HG03175 (cell line): Measurements from ENCODE around the gene ACER3.
"Not testable (repeated sequence)": the region's sequence is repeated elsewhere in the genome, so short reads cannot be mapped to it uniquely, and the experiment has no call there.

Experiments
- ATAC-seq: cut with Tn5 transposase; IDR thresholded peaks from one replicate; pipeline ENCODE4 v1.9.1; 2021; ENCODE audit warnings: mild to moderate bottlenecking, moderate library complexity; ENCODE audit not compliant: unreplicated experiment

Gene ACER3

DNA sequence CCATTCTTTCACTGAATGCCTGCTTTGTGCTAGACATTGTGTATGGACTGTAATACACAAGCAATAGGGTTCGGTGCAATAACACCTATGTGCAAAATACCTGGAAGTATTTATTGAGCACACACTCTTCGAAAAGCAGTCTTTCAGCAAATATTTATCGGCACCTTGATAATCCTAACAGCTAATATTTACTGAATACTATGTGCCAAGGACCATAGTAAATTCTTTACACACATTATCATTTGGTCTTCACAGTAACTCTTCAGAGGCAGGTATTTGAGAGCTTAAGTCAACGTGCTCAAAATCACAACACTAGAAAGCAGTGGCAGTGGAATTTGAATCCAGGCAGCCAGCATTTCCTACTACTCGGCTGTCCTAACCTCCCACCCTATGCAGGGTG, 175.7 kb downstream of the ACER3 start:
- ATAC-seq, result no peak

DNA sequence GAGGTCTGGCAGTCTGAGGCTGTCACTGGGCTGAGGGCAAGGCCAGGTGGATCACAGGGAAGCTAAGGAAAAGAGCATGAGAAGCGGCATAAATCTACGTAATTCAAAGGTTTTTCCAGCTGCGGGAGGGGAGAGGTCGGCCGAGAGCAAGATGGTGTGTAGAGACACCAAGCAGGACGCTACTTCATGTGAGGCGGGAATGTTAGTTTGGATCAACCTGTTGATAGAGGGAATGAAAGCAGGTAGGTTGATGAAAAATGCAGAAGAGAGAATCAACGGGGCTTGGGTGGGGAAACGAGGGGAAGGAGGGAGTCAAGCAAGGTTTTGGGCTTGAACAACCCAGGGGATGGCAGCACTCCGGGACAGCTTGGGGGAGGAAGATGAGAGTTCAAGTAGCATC, 176.3 kb downstream of the ACER3 start:
- no peak for ATAC-seq

DNA sequence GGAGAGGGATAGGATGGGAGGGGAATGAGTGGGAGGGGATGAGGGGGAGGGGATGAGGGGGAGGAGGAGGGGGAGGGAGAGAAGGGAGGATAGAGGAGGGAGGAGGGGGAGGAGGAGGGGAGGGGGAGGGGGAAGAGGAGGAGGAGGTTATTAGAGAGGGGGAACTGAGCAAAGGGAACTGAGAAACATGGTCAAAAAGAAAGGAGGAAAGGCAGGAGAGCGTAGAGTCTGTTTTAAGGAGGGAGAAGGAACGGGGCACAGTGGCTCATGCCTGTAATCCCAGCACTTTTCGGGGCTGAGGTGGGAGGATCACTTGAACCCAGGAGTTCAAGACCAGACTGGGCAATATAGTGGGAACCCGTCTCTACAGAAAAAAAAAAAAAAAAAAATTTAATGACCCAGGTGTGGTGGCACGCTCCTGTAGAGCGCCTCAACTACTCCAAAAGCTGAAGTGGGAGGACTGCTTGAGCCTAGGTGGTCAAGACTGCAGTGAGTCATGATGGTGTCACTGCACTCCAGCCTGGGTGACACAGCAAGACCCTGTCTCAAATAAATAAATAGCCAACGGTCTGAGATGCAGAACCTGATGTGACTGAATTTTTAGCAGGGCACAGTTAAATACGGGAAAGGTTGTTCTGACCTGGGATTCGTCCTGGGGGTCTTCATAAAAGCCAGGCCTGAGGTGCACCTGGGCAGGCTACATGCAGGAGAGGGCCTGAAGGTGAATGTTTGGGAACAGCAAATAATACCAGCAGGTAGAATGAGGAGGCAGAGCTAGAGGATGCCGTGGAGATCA, 177.5 kb downstream of the ACER3 start:
- ATAC-seq, result no peak

DNA sequence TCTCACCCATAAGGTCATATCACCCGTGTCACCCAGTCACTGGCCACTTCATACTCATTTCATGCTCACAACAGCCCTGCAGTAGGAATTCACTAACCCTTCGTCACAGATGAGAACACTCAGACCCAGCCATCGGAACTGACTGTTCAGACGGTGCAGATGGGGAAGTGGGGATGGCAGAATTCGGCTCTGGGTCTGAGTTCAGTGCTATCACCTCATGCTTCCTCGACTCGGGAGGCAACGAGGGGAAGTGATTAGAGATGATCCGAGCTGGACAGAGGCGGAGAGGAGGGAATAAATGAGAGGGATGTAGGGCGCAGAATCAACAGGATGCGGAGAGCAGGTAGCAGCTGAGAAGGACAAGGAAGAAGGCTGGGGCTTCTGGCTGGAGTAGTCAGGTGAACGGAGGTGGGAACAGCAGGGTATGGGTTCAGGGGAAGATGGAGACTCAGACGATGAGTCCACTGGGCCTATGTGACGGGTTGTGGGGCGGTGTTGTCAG, 178.2 kb downstream of the ACER3 start:
- no peak for ATAC-seq

DNA sequence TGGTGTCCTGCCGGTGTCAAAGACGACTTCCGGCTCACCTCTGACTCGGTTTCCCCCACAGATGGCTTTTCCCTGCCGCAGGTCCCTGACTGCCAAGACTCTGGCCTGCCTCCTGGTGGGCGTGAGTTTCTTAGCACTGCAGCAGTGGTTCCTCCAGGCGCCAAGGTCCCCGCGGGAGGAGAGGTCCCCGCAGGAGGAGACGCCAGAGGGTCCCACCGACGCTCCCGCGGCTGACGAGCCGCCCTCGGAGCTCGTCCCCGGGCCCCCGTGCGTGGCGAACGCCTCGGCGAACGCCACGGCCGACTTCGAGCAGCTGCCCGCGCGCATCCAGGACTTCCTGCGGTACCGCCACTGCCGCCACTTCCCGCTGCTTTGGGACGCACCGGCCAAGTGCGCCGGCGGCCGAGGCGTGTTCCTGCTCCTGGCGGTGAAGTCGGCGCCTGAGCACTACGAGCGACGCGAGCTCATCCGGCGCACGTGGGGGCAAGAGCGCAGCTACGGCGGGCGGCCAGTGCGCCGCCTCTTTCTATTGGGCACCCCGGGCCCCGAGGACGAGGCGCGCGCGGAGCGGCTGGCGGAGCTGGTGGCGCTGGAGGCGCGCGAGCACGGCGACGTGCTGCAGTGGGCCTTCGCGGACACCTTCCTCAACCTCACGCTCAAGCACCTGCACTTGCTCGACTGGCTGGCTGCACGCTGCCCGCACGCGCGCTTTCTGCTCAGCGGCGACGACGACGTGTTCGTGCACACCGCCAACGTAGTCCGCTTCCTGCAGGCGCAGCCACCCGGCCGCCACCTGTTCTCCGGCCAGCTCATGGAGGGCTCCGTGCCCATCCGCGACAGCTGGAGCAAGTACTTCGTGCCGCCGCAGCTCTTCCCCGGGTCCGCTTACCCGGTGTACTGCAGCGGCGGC, 179.0 kb downstream of the ACER3 start:
- no peak for ATAC-seq

DNA sequence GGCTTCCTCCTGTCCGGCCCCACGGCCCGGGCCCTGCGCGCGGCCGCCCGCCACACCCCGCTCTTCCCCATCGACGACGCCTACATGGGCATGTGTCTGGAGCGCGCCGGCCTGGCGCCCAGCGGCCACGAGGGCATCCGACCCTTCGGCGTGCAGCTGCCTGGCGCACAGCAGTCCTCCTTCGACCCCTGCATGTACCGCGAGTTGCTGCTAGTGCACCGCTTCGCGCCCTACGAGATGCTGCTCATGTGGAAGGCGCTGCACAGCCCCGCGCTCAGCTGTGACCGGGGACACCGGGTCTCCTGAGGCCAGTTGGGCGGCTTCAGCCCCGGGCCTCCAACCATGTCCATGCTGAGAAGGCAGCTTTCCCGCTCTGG, 179.7 kb downstream of the ACER3 start:
- ATAC-seq, result no peak

DNA sequence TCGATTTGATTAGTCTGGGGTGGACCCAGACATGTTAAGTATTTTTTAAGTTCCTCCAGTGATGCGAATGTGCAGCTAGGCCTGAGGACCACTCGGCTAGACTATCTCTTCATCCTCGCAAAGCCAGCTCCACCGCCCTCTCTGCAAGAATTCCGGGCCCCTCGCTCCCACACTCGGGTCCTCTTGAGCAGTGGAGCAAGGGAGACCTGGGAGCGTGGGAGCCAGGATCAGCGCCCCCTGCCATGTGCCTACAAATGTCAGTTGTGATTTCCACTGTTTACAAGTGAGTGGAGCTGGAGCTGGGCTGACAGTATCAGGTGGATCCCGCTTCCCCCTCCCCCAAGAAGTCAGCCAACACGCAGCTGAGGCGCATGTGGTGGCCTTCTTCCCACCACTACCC, 180.2 kb downstream of the ACER3 start:
- no peak for ATAC-seq

DNA sequence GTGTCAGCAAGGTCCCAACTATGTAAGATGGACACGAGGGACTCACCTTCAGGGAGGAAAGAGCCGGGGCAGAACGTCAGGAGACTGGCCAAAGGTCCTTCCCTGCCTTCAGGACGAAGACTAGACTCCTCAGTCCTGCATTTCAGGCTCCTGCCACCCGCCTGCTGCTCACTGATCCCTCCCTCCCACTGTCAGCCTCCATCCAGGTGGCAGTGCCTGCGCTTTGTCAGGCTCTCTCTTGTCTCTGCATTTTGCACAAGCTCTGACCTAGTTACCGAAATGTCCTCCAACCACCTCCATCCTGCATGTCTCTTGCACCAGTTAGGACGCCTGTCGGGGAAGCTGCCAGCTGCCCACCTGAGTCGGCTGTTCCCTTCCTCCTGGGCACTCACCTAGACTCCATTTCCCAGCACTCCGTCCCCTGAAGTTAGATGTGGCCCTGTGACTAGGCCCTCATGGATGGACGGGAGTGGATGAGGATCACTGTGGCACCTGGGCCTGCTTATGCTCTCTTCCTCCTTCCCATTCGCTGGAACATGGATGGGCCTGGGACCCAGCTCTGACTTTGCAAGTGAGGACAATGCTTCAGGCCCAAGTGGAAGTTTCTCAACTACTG, 181.5 kb downstream of the ACER3 start:
- no peak for ATAC-seq

DNA sequence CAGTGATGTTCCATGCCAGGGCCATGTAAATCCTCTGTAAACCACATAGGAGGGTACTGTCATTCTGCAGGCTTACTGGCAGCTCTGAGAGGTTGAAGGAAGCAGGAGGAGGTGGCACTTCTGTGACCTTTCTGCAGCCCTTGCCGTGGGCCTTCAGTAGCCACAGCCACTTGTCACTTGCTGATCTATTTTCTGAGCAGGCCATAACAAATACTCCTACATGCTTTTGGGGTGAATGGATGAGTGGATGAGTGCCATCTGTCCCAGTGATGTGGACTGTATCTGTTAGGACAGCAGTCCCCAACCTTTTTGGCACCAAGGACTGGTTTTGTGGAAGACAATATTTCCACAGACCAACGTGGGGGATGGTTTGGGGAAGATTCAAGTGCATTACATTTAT, 183.6 kb downstream of the ACER3 start:
- no peak for ATAC-seq

DNA sequence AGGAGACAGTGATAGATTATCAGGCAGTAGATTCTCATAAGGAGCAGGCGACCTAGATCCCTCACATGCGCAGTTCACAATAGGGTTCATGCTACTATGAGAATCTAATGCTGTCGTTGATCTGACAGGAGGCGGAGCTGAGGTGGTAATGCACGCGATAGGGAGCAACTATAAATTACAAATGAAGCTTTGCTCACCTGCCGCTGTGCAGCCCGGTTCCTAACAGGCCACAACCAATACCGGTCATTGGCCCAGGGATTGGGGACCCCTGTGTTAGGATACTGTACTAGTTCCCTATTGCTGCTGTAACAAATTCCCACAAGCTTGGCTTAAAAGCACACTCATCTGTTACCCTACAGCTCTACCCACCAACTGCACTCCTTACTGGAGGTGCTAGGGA, 184.2 kb downstream of the ACER3 start:
- ATAC-seq, result no peak

DNA sequence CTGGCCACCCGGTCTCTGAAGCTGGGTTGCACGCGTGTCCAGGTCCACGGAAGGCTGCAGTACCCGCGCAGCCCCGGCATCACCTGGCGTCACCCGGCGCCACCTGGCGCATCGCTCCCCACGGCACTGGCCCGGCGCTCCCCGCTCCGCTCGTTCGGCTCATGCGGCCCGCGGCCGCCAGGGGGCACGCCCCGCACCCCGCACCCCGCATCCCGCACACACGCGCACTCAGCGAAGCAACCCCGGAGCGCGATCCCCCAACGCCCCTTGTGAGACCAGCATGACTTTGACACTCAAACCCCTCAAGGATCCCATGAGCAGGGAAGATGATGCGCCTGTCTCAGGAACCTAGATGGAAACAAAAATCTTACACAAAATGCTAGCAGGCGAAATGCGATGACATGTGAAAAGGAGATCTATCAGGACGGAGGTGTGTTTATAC, 185.4 kb downstream of the ACER3 start:
- ATAC-seq, result peak; percentile 52

DNA sequence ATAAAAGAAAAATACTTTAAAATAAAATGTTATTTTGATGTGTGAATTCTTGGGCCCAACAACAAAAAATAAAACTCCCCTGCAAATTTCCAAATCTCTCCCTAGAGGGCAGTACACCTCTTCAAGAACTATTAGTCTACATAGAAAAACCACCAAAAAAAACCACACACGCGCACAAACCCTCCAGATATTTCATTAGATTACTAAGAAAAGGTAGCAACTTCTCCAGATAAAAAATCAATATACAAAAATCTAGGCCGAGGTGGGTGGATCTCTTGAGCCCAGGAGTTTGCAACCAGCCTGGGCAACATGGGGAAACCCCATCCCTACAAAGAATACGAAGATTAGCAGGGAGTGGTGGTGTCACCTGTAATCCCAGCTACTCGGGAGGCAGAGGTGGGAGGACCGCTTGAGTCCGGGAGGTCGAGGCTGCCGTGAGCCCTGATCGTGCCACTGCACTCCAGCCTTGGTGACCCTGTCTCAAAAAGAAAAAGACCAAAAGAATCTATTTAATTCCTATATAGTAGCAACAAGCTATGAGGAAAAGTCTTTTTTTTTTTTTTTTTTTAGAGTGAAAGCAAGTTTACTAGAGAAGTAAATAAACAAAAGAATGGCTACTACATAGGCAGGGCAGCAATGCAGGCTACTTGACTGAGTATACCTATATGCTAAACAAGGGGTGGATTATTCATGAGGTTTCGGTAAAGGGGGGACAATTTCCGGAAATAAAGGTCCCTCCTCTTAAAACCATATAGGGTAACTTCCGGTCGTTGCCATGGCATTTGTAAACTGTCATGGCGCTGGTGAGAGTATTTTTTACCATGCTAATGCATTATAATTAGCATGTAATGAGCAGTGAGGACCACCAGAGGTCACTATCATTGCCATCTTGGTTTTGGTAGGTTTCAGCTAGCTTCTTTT, 186.5 kb downstream of the ACER3 start:
- ATAC-seq, result peak; percentile 84

DNA sequence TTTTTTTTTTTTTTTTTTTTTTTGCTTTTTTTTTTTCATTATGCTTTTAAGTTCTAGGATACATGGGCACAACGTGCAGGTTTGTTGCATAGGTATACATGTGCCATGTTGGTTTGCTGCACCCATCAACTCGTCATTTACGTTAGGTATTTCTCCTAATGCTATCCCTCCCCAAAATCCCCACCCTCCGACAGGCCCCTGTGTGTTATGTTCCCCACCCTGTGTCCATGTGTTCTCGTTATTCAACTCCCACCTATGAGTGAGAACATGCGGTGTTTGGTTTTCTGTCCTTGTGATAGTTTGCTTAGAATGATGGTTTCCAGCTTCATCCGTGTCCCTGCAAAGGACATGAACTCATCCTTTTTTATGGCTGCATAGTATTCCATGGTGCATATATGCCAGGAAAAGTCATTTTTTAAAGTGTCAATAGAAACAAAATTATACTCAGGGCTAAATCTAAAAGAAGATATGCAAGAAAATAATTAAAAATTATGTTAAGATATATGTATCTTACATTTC, 187.3 kb downstream of the ACER3 start:
- not testable (repeated sequence) for ATAC-seq

DNA sequence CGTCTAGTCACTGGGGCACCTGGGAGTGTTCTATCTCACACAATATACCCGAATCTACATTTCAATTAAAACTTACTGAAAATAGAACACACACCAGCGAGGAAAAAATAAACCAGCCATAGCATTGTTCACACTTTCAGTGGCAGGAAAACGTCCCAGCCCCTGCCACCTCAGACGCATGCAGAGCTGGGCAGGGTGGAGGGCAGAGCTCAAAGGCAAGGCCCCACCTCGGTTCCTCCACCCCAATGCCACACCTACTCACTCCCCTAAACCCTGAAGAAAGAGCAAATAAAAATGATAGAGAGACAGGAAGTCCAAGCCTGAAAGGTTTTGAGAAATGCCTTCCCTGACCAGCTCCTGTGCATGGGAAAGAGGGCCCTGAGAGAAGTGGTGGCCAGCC, 188.3 kb downstream of the ACER3 start:
- ATAC-seq, result no peak

DNA sequence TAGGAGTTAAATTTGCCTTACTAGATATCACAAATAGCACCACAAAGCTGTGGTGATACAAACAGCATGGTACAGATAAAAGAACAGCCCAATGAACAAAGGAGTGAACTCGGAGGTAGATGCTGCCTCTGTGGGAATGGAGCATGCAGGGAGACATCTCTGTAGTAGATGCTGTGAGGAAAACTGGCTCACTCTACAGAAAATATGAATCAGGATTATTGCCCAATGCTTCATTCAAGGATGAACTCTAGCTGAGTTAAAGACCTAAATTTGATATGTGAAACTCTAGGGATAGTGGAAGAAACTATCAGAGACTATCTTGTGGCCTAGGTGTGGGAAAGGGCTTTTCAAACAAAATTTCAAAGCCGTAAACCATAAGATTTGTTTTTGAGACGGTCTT, 190.8 kb downstream of the ACER3 start:
- ATAC-seq, result no peak

DNA sequence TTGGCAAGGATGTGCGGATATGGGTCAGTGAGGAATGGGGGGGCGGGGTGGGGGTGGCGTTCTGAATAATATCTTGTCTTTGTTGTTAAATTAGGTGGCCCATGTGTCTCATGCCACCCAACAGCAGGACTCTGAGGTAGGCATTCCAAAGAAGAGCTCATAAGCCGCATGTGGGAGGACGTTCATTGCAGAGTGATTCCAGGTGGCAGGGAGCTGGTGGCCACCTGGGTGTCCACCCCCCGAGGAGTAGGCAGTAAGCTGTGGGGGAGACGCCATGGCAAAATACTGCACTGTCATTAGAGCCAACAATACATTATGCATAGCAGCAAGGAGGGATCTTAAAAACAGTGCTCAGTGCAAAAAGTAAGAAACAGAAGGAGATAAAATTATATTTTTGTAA, 191.8 kb downstream of the ACER3 start:
- ATAC-seq, result no peak

DNA sequence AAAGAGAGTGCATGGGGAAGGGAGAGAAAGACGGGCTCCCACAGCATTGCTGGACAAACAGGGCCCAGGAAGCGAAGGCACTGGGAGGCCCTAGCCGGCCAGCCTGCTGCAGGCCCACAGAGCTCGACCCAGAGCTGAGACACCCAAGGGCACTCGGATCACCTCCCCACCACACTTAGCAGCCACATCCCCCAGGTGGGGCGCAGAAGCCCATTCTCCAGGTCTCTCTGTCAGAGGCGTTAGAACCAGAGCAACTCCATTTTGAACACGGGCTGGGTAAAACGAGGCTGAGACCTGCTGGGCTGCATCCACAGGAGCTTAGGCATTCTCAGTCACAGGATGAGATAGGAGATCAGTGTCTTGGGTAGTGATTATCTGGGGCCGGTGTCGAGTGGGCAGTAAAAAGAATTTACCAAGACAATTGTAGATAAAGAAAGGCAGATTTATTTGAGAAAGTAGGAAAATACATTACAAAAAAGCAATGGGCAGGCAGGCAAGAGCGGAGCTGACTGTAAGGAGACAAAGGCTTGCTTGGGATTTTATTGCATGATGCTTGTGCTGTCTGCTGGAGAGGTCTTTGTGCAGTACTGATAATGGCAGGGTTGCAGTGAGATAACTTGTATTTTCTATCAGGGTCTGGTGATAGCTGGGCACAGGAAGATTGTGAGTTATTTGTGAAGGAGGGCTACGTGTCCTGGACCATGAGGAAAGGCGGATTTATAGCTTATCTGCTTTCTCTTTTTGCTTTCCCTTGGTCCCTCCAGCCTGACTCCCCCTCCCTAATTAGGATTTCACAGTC, 192.7 kb downstream of the ACER3 start:
- ATAC-seq, result no peak

DNA sequence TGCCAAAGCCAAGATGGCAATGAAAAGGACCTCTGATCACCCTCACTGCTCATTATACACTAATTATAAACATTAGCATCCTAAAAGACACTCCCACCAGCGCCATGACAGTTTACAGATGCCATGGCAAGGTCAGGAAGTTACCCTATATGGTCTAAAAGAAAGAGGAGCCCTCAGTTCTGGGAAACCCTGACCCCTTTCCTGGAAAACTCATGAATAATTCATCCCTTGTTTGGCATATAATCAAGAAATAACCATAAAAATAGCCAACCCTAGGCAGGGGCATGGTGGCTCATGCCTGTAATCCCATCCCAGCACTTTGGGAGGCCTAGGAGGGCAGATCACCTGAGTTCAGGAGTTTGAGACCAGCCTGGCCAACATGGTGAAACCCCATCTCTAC, 193.4 kb downstream of the ACER3 start:
- ATAC-seq, result no peak

DNA sequence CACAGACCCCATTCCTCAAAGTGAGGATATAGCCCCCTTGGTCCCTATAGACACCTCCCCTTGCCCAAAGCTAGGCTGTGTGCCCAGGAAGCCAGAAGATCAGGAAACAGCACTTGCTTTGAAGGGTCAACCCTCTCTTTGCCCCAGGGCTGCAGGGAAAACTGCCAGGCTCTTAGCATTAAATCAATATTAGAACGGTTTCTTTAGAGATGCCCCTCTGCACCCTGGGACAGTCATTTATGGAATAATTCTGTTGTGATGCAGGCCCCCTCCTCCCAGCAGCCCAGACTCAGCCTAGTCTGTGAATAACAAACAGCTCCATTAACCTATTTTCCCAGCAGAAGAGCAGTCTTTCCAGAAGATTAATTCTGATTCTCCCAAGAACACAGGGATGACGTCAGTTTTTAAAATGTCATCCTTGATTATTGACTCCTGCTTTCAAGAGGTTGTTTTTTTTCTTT, 194.4 kb downstream of the ACER3 start:
- no peak for ATAC-seq
